8988T (cell line): Measurements from ENCODE around the gene CAMK2B.
"Not testable (repeated sequence)": the region's sequence is repeated elsewhere in the genome, so short reads cannot be mapped to it uniquely, and the experiment has no call there.

Experiments
- DNase-seq: peaks from one replicate; pipeline ENCODE4 v3.0.0; 2011

Gene CAMK2B

DNA sequence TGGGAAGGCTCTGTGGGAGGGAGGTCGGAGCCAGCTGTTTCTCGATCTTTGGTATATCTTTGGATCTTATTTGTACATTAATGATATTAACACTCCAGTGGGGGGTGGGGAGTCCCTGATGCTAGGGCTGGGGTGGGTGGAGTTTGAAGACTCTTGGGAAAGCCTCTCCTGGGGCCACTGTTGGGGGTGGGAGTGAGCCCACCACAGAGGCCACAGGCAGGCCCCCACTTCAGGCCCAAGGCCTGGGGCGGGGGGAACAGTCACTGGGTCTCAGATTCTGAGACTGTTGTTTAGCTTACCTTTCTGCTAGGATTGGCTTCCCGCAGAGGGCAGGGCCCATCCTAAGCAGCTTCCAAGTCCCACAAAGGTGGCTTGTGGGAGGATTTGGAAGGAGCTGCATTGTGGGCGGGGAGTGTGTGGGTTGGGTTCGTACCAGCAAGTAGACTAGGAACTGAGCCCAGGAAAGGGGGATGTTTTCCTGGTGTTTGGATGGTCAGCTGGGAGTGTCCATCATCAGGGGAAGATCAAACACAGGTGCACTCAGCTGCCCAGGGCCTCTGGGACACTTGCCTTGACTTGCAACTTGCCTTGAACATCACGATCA lies 112.7 kb downstream of the CAMK2B start:
- no peak for DNase-seq

DNA sequence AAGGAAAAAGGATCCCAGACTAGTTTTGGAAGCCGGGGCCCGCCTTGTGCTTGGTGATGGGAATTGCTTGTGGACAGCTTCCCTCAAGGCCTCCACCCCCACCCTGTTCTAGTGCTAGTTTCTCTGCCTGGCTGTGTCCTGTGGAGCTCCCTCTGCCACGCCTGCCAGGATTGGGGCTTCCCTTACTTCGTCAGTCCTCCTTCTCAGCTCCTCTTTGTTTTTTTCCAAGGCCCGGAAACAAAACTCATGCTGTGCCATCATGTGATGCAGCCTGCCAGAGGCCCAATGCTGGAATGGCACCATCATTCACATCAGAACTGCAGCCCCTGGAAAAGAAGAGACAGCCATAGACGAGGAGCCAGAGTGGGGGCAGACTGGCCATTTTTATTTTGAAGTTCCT lies 113.4 kb downstream of the CAMK2B start:
- no peak for DNase-seq

DNA sequence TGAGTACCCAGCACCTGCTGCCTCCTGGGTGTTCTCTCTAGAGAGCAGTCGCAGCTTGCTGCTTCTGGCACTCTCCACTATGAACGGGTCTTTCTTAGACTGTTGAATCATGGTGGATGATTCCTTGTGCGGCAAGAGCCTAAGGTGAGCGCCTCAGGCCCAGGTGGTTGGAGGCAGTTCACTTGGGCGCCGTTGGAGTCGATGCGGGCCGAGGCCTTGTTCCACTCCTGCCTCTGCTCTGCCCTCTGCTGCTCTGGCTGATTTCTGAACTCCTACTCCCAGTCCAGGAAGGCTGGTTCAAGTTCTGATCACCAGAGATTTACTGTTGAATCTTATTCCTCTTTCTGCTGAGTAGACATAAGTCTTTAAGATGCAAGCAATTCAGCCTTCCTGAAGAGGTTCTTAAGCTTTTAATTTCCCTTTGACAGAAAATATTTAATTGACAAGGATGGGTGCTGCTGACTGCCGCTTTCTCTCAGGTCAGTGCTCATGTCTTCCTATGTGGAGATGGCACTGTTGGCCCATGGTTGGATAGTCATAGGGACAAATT lies 114.2 kb downstream of the CAMK2B start:
- DNase-seq = no peak

DNA sequence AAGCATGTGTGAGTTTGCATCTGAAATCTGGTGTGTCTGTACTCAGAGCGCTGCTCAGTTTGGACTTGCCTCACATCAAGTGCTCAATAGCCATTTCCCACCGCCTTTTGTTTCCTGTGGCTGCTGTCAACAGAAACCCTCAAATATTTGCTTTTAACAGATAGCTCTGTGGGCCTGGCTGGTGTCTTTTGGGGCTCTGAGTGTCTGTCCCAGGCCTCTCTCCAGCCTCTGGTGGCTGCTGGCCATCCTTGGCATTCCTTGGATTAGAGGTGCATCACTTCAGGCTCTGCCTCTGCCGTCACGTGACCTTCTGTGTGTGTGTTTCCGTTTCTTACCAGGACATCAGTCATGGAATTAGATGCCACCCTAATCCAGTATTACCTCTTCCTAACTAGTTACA lies 115.3 kb downstream of the CAMK2B start:
- DNase-seq = no peak

DNA sequence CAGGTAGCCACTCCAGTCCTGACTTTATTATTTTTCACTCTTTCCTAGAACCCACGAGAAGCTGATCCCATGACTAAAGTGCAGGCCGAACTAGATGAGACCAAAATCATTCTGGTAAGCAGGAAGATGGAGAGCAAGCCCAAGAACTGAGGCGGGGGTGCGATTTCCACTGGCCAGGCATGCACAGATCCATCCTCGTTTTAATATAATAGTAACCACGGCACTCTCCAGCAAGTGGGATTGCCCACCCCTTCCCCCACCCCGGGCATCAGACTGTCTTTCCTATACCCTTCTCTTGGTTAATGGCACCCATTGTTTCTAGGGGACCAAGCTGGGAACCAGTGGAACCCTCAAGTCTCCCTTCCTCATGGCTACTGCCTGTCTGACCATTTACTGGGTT lies 117.3 kb downstream of the CAMK2B start:
- no peak for DNase-seq

DNA sequence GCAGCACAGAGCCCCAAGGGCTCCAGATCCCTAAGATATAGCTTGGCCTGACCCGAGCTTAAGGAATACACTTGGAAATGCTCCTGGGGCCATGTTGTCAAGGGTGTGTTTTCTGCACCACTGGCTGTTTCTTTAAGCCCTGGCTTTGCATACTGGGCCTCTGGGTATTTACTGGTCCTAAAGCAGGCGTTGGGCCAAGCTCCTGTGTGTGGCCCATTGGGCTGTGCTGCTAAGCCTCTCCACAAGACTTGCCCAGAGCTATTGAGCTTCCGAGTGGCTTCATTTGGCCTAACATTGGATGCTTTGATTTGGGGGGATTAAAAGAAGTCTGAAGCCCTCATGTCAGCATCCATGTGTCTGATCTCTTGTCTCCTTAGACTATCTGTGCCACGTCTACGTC lies 119.4 kb downstream of the CAMK2B start:
- DNase-seq = no peak

GRCh38 chr7:44201813-44202212 lies 123.6 kb downstream of the CAMK2B start:
- no peak for DNase-seq

GRCh38 chr7:44200699-44201461 lies 124.5 kb downstream of the CAMK2B start, which contains the start of gene YKT6:
Gene YKT6 (plus strand): TSS chr7:44200978. CDS start chr7:44201136, 158 bp downstream.
- peak; percentile 91 for DNase-seq

DNA sequence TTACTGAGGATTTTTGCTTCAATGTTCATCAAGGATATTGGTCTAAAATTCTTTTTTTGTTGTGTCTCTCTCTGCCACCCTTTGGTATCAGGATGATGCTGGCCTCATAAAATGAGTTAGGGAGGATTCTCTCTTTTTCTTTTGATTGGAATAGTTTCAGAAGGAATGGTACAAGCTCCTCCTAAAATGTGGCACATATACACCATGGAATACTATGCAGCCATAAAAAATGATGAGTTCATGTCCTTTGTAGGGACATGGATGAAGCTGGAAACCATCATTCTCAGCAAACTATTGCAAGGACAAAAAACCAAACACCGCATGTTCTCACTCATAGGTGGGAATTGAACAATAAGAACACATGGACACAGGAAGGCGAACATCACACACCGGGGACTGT lies 125.2 kb downstream of the CAMK2B start:
- DNase-seq = not testable (repeated sequence)

DNA sequence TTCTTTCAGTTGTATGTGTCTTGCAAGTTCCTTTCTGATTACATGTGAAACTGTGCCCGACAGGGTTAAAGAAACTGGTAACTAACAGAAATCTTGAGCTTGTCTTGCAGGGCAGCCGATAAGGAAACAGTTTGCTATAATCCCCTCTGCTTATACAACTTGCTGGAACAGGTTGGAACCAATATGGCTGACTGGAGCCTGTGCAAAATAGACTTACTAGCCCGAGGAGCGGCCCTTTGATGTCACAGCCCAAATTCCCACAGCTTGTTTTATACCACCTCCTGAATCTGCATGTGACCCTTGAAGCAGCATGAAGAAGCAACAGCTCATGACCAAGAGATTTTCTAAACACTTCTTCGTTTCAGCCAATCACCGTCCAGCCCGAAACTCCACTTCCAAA lies 127.9 kb downstream of the CAMK2B start:
- DNase-seq = no peak

GRCh38 chr7:44196450-44196872 lies 128.9 kb downstream of the CAMK2B start:
- DNase-seq = no peak

GRCh38 chr7:44195889-44196288 lies 129.5 kb downstream of the CAMK2B start:
- DNase-seq = no peak

DNA sequence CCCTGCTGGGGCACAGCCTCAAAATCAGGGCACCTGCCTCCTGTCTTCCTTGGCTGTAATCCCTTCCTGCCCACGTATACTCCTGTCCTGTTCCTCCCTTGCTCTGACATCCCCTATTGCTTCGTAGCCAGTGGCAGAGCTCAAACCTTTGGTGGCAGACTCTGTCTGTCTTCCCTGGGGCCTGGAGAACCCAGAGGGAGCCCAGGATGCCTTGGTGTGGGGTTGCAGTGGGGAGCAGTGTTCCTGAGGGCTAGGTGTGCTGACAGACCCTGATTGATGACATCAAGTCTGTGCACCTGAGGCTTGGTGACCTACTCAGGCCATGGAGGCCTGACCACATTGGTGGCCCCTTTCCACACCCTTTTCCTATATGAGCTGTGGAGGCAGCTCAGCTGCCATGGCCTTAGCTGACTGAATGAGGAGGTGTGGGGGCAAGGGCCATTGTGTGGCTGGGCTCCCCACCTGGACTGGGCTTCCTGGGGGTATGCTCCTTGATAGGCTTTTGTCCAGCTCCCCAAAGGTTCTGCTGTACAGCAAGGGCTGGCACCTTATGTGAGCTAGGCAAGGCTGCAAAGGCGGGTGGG lies 130.7 kb downstream of the CAMK2B start:
- DNase-seq = no peak

DNA sequence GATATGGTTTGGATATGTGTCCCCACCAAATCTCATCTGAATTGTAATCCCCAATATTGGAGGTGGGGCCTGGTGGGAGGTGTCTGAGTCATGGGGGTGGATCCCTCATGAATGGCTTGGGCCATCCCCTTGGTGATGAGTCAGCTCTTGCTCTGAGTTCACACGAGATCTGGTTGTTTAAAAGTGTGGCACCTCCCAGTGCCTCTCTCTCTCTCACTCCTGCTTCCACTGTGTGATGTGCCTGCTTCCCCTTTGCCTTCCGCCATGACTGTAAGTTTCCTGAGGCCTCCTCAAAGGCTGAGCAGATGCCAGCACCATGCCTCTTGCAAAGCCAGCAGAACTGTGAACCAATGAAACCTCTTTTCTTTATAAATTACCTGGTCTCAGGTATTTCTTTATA lies 131.3 kb downstream of the CAMK2B start:
- DNase-seq = no peak

GRCh38 chr7:44193011-44193802 lies 132.2 kb downstream of the CAMK2B start:
- no peak for DNase-seq

GRCh38 chr7:44191171-44191570 lies 134.2 kb downstream of the CAMK2B start:
- DNase-seq = no peak

GRCh38 chr7:44189993-44190872 lies 135.2 kb downstream of the CAMK2B start:
- no peak for DNase-seq

GRCh38 chr7:44189286-44189992 lies 136.0 kb downstream of the CAMK2B start, which contains the start of gene GCK:
Gene GCK (minus strand): TSS chr7:44189439. CDS start chr7:44188953, 486 bp downstream.
- DNase-seq = no peak

DNA sequence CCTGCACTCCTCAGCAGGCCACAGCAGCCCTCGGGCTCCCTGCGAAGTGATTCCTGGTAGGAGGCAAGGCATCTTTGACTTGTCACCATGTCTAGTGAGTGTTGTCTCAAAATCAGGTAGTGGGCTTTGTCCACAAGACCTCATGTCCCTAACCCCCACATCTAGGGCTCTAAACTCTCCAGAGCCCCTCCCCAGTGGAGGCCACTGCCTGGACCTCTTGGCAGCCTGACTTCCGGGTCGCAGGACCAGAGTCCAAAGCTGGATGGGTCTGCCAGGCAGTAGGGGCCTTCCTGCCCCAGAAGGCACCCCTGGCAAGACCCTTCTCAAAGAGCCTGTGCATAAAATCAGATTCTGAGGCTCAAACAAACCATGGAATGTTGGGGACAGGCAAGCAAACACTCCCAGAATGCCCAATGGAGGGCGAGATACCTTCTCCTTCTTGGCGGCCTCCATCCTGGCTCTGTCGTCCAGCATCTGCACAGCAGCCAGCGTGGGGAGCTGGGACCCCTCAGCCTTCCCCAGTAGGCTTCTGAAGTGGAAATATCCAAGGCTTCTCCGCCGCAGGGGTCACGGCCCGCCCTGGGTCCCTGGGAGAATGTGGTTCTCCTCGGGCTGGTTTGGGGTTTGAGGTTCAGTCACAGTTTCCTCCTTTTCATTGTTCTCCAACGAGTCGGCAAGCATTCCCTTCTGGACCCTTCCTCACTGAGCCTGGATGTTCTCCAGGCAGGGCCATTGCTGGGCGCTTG lies 136.7 kb downstream of the CAMK2B start:
- no peak for DNase-seq

- DNase-seq = no peak
These were observed 137.6 kb downstream of the CAMK2B start for GRCh38 chr7:44187636-44188416.
